ENCODE measurements around the gene ZNF175.

ZNF175 gene

DNA sequence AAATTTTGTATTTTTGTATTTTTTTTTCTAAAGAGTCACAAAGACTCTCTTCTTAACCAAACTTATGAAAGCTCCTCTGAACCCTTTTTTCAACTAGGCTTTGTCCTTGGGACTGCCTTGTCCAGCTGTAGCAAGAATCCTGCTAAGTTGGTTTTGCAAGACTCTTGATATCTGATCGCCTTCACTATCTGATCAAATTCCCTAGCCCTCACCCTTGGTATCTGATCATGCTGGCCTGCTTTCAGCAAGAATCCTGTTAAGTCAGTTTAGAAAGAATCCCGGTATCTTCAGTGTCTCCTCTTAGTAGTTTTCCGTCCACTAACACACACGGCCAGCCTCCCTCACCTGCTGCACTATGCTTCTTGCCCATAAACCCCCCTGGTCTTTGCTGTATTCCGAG, 61.0 kb downstream of the ZNF175 start:
- no peak for DNase-seq (ENCODE audit: low read depth)

DNA sequence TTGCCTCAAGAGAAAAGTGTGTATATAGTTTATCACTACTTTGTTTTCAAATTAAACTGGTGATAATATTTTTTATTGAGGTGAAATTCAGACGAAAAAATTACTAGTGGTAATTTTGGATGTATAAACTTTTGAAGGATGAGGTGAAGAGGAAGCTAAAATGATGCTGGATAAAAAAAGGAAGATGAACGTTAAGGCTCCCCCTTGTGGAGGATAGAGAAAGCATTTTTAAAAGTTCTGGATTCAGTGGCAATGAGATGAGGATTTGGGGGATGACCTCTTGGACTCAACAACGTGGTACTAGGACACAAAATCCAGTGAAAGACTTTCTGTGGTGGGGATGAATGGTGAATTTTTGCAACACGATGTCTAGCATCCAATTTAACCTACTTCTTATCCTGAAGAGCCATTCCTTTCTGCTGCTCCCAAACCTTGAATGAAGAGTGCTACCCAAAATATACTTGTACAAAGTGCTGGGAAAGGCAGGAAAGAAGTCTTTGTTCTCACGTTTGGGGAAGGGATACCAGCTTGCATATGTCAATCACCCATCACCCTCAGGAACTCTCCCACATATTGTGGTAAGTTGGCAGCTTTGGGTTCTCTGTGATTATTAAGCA, 66.4 kb downstream of the ZNF175 start:
- DNase-seq (ENCODE audit: low read depth): no peak

DNA sequence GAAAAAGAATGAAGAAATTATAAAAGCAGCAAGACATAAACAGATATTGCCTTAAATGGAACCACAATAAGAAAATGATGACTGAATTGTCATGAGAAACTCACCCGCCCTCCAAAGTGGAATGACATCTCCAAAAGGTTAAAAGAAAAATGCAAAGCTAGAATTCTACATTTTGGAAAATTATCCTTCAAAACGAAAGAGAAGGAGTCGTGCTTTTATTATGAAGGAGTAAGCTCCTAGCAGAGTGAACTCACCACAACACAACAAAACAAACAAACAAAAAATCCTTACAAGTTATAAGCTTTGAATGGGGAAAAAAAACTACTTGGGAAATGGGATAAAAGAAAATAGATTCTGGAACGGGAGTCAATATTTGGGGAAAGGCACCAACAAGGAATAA, 68.8 kb downstream of the ZNF175 start:
- DNase-seq (ENCODE audit: low read depth): no peak

DNA sequence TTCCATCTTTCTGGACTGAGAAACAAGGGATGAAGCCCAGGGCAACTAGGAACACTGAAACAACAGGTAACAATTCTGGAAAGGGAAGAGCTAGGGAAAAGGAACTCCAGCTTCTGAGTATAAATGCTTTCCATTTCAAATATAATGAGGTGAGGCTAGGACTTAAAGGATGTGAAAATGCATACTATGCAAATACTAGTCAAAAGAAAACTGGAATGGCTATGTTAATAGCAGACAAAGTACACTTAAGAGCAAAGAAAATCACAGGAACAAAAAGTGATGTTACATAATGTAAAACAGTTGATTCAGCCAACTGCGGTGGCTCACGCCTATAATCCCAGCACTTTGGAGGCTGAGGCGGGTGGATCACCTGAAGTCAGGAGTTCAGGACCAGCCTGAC, 69.3 kb downstream of the ZNF175 start:
- DNase-seq (ENCODE audit: low read depth): no peak

DNA sequence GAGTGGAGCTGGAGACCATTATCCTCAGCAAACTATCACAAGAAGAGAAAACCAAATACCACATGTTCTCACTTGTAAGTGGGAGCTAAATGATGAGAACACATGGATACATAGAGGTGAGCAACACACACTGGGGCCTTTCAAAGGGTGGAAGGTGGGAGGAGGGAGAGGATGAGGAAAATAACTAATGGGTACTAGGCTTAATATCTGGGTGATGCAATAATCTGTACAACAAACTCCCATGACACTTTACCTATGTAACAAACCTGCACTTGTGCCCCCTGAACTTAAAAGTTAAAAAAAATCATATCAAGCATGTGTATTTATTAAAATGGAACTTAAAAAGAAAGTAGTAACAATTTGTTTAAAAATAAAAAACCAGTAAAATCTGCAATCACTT, 70.6 kb downstream of the ZNF175 start:
- no peak for DNase-seq (ENCODE audit: low read depth)

All from HS-27A (cell line).